GM18951 (cell line): Measurements from ENCODE around the gene FILIP1L.

Source experiments
- POLR2A ChIP-seq: IDR thresholded peaks from 4 replicates; pipeline ENCODE4 v1.6.1; 2011; ENCODE audit warnings: mild to moderate bottlenecking; ENCODE audit not compliant: insufficient read length, insufficient read depth; ENCODE audit errors: extremely low read depth
- in situ Hi-C: fragments of 300-500 bp; cut with MboI; formaldehyde crosslinking; loops from one replicate; pipeline ENCODE4 v1.12.0; 2022; ENCODE audit warnings: low sequenced_read_pairs, mixed read lengths, inconsistent platforms; ENCODE audit not compliant: unreplicated experiment

The FILIP1L gene

DNA sequence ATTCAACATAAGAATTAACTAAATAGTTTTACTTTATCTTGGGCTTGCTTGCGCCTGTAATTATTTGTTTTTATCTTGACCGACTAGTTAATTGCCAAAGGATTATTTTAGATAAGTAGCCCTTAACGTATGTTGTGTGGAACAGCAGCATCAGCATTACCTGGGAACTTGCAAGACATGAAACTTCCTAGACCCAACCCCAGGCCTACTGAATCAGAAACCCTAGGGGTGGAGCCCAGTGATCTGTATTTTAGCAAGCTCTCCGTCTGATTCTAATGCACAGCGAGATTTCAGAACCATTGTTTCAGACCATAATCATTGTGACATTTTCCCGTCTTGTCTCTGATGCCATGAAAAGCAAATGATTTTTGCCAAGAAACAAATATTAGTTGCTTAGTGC, 31.1 kb downstream of the FILIP1L start:
- TF ChIP-seq POLR2A, result no peak
- in situ Hi-C loops, result no loop called here

DNA sequence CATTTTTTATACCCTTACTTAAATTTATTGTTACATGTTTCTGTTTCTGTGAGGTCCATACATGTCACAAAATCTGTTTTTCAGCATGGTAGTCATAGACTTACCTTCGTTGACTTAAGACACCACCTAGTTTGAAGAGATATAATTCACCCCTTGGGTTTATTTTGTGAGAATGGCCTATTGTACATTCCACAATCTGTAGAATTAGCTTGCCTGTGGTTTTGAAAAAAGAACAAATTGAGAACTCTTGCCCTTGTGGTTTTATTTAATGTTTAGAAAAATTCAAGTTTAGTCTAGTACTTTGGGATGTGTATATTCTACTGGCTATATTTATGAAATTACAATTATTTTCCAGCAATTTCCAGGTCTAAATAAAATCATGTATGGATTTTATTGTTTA, 31.6 kb downstream of the FILIP1L start:
- no peak for TF ChIP-seq POLR2A
- in situ Hi-C loops, result no loop called here

DNA sequence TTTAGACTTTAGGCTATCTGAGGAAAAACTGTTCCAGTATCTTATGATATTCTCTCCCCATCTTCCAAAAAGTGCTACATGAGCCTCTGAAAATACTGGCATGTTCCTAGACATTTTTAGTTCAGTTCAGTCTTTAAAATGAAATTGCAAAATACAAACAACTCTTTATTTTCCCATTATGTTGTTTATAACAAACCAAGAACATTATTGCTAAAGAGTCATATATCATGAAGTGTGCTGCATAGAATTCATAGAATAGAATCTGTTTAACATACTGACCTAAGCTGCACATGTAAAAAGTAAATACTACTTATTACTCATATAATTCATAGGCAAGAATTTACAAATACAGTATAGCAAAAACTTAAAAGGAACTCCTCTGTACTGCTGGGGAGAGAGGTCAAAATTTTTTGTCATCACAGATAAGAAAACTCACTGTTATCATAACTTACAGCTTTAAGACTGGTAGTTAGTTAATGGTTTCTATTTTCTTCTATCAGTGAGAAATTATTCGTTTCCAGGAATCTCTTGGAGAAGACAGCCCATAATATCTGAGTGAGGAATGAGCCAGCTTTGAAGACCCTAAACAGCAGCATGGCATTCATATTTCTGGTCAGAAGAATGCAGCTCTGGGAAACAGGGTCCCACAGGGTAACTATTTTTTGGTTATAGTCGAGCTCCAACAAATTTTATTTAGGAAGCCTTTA, 32.2 kb downstream of the FILIP1L start:
- in situ Hi-C loops, result no loop called here
- no peak for TF ChIP-seq POLR2A

DNA sequence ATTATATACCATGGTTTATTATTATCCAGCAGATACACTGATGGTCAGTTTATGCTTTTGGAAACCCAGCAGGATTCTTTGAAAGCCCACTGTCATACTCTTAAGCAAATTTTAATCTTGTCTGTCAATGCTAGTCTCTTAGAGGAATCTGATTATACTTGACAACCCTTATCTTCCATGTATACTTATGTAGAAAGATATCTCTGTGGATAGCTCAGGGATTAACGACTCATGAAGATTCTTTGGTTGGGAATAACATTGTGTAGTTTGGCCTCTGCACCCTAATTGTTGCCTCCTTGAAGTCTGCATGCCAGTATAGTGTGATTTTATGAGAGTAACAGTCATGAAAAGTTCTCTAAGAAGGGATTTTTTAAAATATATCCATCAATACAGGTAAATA, 33.0 kb downstream of the FILIP1L start:
- in situ Hi-C loops, result no loop called here
- TF ChIP-seq POLR2A, result no peak

DNA sequence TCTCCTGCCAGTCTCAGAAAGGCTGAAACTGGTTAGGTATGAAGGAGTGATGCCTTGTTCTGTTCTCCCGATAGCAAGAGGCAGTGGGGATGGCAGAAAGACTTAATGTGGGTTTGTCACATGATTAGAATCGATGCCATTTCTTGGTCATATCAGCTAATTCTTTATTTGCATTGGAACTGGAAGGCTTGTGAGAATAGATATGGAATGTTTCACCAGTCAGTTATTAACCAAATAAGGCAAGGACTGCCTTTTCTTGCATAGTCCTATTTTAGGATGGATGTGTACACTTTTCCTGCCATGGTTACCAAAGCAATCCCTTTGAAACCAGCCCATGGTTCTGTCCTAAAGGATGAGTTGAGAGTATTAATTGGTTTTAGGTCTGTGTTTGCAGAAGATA, 33.7 kb downstream of the FILIP1L start:
- in situ Hi-C loops, result no loop called here
- no peak for TF ChIP-seq POLR2A

DNA sequence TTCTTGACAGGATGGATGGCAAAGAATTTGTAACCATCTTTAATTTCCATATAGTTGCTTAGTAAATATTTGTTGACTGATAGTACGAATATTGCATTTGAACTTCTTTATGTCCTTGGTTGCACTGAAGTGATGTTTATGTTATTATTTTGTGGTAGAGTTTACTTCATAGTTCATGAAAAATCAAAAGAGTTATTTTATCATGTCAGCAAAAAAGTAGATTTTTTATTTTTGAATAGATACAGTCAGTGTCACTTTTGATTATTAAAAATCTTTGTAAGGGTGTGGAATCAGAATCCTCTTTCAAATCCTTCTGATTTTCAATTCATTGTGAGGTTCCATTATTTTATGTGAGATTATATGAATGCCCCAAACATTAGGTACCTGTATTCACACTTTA, 35.0 kb downstream of the FILIP1L start:
- TF ChIP-seq POLR2A, result no peak
- in situ Hi-C loops, result no loop called here

DNA sequence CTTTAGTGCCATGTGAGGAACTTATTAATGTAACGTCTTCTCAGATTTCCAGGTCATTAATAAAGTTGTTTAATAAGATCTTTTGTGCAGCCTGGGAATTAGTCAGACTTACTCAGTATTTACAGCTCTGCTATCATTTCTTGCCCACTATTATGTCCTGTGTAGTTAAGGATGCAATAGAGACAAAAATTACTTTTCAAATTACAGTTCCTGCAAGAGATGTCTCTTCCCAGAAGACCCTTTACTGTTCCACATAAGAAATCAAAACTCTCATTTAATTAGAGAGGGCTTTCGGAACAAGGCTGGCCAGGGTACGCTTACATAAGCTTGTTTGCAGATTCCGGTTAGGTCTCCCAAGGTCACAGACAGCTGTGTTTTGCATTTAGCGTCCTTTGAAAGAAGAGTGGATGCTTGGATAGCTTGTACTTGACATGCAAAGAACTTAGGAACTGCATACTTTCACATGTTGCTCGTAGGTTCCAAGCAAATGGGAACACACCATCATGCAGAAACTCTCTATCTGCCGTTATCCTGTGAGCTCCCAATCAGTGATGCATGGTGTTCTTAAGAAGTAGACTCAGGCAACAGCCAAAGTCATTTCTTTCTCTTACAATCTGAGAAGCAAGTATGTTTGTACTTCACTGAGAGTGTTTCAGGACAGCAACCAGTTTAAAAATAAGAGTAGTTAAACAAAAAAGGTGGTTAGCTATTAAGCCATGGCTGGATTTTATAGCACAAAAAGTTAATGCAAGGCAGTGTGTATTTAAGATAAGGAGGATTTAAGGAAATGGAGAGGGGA, 37.4 kb downstream of the FILIP1L start:
- in situ Hi-C loops, result no loop called here
- TF ChIP-seq POLR2A, result no peak

DNA sequence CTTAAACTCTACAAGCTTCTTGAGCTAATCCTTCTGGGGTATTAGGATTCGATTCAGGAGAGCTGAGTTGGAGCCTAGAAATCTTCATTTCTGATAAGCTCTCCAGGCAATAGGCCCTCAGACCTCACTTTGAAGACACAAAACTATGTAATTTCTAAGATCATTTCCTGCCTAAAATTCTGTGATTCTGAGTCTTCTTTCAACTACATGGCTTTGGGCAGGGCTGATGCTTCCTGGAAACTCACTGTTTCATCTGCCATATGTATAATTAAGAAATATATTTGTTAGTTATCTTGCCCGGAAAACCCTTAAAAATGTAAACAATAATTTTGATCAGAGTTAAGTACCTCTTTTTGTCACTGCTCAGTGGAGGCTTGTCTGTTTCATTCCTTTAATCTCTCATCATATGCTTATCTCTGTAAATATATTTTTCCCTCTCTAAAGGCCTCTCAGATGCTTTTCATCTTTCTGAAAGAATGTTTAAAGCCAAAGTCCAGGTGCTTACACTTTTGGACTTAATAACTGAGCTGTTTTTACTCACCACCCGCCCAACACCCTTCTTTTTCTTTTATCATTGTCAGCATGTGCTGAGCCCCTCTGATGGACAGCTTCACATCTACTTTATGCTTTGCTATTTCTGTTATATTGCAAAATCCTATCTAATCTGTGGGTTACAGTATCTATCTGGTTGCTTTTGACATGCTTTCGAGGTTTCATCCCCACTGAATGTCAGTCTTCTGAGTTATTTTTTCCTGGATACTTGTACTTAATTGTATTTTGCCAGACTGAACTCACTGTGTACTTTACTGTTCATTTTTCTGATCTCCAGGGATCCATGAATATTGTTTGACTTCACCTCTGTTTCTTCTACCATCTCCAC, 38.2 kb downstream of the FILIP1L start:
- in situ Hi-C loops, result no loop called here
- TF ChIP-seq POLR2A, result no peak

DNA sequence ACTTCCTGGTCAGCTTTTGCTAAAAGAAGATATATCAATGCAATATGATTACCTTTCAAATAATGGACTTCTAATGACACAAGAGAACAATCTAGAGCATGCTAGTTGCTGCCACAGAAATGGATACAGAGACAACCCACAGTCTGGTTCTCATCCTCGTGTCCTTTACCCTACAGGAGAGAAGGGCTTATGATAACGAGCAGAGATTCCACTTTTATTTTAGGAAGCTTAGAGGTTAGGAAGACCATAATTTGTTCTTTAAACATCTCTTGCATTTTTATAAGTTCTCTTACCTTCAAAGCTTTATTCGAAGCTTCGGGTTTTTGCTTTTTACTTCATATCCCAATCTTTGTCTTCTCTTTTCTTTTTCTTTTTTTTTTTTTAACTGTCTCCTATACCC, 39.1 kb downstream of the FILIP1L start:
- no peak for TF ChIP-seq POLR2A

DNA sequence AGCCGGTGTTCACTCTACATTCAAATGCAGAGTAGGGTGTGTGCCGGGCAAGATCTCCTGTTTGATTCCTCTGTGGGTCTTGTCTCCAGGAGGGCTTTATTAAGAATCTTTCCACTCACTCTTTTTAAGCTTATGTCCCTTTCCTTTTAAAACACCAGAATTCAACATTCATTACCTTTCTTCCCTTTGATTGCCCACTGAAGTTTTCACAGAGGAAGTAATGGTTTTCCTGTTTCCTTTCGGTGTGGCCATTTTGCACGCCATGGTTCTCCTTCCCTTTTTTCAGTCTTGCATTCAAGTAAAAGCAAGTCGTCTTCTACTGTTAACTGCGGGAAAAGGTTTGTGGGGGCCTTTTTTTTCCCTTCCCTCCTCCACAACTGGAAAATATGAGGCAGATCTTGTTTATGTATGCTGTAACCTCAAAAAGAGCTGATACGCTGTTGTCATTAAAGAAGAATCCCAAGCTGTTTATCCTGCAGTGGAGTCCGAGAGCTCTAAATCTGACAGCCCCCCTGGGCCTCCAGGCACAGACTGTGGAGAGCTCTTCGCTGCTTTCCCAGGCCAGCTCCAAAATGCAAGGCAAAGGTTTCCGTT, 40.5 kb downstream of the FILIP1L start:
- no peak for TF ChIP-seq POLR2A
- in situ Hi-C loops, result no loop called here

More for the DNA sequence above, 39.1 kb downstream of the FILIP1L start:
- in situ Hi-C loops, result no loop called here

DNA sequence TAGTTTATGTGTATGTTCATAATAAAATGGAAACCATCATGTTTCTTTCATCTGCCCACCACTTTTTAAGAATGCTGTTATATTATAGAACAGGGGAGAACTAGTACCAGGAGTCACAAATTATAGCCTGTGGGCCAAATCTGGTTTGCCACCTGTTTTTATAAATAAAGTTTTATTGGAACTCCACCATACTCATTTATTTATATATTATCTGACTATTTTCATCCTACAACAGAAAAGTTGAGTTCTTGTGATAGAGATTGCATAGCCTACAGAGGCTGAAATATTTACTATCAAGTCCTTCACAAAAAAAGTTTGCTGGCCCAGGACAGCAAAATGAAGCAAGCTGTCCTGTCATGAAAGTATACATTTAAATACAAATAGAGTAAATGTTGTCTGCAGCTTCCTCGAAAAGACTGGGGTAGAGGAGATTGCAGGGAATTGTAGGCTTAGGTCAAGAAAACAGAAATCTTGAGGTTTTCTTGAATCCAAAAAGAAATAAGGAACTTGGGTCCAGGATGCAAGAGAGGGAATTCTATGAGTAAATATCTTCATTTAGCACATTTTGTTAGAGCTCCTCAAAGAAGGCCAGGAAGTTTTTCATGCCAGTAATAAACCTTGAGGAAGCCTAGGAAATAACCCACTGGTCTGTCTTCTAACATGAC, 41.1 kb downstream of the FILIP1L start:
- in situ Hi-C loops, result no loop called here
- TF ChIP-seq POLR2A, result no peak

DNA sequence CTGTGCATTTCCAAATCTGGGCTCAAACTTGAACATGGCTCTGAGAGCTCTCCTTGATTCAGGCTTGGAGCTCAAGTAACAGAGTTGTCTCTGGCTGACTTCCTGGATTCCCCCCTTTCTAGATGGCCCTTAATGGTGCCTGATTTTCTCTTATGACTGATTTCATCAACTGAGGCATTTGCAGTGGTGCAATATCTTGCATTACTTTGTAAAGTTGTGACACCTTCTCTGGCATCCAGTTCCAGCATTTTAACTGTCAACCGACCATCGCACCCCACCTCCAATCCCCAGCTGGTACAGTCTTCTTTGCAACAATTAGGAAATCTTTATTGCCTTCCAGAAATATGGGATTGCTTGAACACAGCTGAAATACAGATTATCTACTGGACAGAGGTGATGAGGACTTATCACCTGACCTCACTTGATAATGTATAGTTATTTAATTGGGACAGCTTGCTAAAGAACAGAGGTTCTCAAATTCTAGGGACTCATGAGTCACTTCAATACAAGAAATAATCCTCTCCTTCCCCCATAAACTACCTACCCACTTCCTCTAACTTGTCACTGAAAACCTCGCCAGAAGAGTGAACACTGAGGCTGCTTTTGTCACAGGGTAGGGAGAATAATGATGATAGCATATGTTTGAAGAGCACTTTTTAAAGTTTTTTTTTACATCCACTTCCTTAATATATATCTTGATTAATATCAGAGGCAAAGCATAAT, 41.8 kb downstream of the FILIP1L start:
- TF ChIP-seq POLR2A, result no peak
- in situ Hi-C loops, result no loop called here

DNA sequence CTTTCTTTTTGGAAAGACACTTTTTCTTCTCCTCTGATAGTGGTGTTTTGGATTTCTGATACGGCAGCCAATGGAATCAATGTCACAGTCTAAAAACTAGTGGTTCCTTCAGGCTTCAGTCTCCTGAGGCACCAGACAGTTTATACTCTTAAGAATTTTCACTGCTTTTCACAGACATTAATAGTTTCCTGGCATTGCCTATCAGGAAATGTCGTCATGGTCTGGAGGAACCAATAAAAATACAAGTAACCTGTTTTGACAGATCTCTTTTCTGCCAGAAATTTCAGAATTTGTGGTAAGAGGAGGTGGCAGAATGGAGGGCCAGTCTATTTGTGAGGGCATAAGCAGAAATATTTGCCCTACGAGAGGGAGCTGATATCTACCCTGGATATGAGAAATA, 44.8 kb downstream of the FILIP1L start:
- no peak for TF ChIP-seq POLR2A
- in situ Hi-C loops, result loop anchor here (10.0 kb wide), 1 partner anchor 185 kb away; no protein-coding TSS in a partner anchor
